HG03521 (cell line): ENCODE results near the gene ADAMTS2.

Experiments
- ATAC-seq: cut with Tn5 transposase; IDR thresholded peaks from one replicate; pipeline ENCODE4 v1.9.1; 2021; ENCODE audit warnings: mild to moderate bottlenecking, moderate library complexity; ENCODE audit not compliant: unreplicated experiment

ADAMTS2 gene

DNA sequence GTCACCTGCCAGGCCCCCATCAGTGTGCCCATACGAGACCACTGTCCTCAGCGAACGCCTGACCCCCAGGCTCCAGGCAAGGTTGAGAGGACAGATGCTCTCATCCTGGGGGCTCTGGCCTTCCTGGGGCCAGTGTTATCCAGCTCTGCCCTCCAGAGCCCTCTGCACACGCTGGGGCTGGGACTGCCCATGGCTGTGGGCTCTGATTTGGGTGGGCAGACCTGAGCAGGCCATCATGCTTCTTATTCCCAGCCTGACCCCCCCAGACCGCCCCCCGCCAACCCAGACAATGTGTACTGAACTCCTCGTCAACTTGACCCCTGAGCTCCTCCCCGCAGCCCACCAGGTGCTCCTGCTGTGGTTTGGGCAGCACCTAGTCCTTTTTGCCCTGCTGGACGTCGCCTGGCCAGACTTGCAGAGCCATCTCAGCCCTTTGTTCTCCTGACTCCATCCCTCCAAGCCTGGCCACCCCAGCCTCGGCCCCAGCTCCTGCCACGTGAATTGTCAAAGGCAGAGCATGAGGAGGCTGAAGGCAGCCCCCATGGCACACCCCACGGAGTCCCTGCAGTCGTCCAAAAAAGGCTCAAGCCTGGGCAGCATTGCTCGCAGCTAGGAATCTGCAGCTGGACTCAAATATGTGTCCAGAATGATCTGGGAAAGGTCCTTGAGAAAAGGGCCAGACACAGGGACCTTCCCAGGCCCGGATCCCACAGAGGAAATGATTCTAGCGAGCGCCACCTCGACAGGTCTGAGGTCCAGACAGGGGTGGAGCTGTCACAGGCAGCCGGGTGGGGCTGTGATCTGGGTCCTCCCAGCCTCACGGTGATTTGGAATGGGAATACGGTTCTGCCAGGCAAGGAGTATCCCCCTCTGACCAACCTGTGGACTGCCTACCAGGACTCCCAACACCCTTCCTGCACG is 87.0 kb downstream of the ADAMTS2 start:
- no peak for ATAC-seq

DNA sequence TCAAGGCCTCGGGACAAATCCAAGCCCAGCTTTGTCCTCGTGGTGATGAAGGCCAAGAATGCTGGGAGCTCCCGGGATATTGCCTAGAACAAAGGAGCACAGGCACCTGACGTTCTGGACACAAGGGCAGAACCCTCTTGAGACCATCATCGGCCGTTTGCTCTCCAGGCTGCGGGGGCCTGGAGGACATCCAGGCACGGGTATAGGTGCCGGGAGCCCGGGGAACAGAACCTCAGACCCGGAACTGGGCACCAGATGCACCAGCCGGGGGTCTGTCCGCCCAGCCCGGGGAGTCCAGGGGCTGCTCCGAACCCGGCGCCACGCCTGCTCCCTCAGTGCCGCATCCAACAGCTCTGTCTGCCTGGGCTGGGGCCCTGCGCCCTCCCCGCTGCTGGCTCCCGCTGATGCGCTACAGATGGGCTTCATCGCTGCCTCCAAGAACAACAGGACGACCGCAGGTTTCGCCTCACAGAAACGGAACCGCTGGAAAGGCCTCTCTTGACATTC is 88.0 kb downstream of the ADAMTS2 start:
- no peak for ATAC-seq

GRCh38 chr5:179256328-179257175 is 88.7 kb downstream of the ADAMTS2 start:
- no peak for ATAC-seq

DNA sequence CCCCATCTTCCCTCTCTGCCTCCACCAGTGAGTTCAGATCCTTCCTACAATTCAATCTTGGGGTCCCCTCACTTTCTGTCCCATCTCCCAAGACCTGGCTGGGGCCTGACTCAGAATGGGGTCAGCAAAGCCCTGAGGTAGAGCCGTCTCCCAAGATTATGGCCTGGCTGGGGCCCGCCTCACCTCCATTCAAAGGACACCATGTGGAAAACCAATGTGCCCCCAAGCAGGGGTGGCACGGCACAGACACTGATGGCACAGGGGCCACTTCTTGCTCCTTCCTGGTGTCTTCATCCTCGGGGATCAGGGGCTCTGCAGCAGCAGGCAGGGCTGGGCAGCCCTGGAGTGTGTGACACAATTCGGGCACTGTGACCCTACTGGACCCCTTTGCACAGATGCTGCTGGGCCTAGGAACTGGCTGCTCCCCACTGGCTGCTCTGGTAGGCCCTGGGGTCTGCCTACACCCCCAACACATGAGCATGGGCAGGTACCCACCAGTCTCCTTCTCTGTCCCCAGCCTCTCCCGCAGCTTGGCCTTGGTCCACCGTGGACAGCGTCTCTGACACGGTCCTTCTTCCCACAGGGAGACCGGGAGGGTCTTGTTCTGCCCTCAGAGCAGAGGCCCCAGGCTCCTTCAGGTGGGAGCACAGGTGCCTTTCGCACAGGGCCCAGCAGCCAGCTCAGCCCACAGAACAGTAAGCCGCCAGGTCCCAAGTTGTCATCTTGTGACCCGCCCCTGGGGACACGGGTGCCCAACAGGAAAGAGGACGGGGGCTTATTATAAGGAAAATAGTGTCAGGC is 89.5 kb downstream of the ADAMTS2 start:
- no peak for ATAC-seq

DNA sequence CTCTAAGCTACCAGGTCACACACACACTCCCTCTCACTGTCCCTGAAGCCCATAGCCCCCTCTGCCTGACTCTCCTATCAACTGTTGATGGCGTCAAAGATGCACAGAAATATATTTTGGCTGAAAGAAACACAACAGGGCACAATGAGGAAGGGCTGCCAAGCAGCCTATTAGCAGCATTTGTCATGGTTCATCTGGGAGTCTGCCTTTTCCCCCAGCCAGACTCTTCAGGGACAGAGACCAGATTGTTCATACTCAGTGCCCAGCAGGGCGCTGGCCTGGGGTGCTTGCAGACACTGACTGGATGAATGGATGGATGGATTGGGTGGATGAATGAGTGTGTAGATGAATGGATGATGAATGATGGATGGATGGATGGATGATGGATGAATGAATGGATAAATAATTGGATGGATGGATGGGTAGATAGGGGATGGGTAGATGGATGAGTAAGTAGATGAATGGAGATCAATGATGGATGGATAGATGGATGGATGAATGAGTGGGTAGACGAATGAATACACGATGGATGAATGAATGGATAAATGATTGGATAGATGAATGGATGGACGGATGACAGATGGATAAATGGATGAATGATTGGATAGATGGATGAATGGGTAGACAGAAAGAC is 90.5 kb downstream of the ADAMTS2 start:
- no peak for ATAC-seq

DNA sequence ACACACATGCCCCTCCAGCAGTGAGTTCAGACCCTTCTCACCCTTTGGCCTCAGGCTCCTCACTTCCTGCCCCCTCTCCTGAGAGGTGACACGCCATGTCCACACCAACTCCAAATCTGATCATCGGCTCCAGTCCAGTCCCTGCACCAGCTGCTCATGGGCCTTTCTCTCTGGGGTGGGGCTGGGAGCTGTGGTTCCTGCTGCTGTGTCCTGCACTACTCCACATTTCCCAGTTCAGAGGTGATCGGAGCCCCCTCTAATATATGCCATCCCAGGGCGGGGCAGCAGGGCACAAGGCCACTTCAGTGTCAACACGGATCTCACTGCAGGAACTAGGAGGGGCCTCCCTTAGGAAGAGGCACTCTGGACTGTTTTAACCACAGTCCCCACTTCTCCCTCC is 91.5 kb downstream of the ADAMTS2 start:
- ATAC-seq, result no peak

DNA sequence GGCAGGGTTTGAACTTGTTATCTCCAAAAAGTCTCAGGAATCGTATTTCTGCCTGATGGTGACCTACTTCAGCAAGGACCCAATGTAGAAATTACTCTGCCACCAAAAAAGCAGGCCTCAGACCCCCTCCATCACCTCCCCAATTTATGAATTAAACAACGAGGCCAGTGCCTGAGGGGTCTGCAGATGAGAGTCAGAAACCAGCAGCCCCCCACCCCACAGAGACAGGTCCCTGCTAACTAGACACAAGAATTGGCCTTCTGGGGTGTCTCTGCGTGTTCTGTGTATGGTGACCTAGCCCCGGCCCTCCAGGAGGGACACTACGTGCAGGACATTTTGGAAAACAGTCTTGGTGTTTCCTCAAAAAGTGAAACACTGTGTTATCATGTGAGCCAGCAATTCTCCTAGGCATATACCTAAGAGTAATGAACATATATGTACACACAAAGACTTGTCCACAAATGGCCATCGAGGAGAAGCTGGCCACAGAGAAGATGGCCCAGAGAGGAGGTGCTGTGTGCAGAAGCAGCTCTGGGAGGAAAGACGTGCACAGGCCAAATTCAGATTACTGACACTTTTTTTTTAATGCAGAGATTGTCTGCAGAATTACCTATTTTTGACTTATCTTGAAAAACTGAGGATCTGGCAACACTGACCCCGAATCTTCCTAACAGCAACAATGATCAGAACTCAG is 93.8 kb downstream of the ADAMTS2 start:
- ATAC-seq, result no peak

- ATAC-seq, result no peak
Measured at GRCh38 chr5:179250561-179251225, 94.6 kb downstream of the ADAMTS2 start.

- ATAC-seq, result no peak
Measured at GRCh38 chr5:179246227-179246626, 99.0 kb downstream of the ADAMTS2 start.

- ATAC-seq, result no peak
Measured at GRCh38 chr5:179245031-179245430, 100.2 kb downstream of the ADAMTS2 start.

GRCh38 chr5:179244044-179244443 is 101.2 kb downstream of the ADAMTS2 start:
- ATAC-seq, result no peak

DNA sequence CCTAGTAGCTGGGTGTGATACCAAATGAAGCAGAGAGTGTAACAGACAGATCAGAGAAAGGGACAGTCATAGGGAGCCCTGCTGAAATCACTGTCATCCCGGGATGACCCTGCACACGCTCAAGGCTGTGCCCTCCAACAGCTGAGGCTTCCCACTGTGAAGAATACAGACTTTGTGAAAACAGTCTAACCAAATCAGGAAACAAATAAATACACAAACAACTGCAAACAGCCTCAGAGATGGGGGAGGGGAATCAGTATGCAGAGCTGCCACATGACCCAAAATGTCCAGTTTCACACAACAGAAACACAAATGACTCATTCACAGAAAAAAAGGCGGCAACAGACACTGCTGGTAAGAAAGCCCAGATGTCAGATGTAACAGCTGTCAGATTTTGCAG is 101.9 kb downstream of the ADAMTS2 start:
- no peak for ATAC-seq

- no peak for ATAC-seq
Measured at GRCh38 chr5:179242676-179243075, 102.6 kb downstream of the ADAMTS2 start.

- ATAC-seq, result no peak
Measured at GRCh38 chr5:179241764-179242370, 103.4 kb downstream of the ADAMTS2 start.

GRCh38 chr5:179241175-179241574 is 104.1 kb downstream of the ADAMTS2 start:
- ATAC-seq, result no peak

DNA sequence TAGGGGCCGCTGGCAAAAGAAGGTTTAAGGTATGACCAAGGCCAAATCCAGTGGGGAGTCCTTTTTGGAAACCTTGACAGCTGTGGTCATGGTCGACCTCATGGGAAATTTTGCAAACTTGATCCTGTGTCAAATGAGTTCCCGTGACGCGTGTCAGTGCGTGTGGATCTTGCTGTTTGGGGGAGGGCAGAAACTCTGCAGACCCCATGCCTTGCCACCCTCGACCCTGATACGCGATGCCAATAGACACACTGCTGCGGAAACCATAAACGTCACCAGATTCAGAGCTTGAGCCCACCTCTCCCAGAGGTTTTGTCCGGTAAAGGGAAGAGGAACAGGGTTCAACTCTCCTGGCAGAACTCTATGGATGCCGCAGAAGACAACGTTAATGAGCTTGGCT is 104.7 kb downstream of the ADAMTS2 start:
- ATAC-seq, result no peak

DNA sequence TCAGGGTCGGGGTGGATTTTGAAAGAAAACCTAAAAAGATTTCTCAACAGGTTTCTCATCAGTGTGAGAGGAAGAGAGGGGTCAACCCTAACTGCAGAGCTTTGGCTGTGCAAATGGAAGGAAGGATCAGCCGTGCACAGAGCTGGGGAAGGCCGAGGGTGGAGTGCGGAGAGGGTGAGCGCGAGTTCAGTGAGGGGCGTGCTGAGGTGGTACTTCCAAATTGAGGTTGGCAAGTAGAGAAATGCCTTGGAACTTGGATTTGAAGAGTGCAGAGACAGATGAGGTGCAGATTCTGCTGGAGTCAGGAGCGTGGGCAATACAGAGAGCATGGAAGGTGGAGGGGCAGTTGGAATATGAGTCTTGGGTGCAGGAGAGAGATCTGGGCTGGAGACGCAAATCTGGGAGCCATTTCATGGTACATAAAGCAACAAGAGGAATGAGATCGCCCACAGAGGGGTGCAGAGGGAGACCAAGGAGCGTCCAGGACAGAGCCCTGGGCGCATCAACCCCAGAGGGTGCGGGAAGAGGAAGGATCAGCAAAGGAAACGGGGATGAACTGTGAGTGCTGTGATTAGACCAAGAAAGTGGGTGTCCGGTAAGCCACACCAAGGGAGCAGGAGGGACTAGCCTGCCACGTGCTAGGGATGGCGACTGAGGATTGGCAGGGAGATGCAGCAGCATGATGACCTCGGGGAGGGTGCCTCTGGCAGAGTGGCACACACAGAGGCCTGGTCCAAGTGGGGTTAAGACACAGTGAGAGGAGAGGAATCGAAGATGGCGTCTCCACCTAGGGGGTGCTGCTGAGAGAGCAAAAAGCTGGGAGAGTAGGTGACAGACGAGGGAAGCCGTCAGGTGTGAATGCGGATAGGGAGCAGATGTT is 105.8 kb downstream of the ADAMTS2 start:
- ATAC-seq, result no peak

DNA sequence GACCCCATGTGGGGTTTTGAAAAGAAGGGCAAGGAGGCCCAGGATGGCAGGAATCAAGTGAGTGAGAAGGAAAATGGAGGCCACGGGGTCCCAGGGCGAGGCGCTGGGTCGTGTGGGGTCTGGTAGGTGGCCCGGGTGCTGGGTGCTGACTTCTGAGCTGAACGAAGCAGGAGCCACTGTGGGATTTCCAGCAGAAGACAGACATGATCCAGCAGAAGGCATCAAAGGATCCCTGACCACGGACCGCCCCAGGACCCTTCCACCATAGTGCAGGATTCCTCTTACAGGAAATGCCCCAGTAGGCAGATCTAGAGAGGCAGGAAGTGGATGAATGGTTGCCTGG is 106.7 kb downstream of the ADAMTS2 start:
- no peak for ATAC-seq
